WTC11 (cell line): Measurements from ENCODE around the gene MALT1. TPM values are rescaled to one million over a fixed set of nuclear protein-coding genes. Genes with fewer than 3 reads are reported as not detected.
"Not testable (repeated sequence)": the region's sequence is repeated elsewhere in the genome, so short reads cannot be mapped to it uniquely, and the experiment has no call there.

Source experiments
- ATAC-seq: fragments of 200-7000 bp; cut with Tn5 transposase; 2 replicates; pipeline ENCODE4 v1.10.0; 2021; ENCODE audit warnings: mild to moderate bottlenecking, moderate library complexity
- CTCF ChIA-PET: fragments of 300-600 bp; sonication (Branson Sonifier 250); formaldehyde crosslinking; loops from one replicate; lab custom pipeline; 2021; ENCODE audit warnings: antibody characterized with exemption; lab: Charles Lee
- POLR2A ChIA-PET: fragments of 350-600 bp; sonication (Branson Sonifier 250); formaldehyde crosslinking; loops from one replicate; lab custom pipeline; 2021; ENCODE audit warnings: antibody characterized with exemption; lab: Charles Lee
- DNase-seq: peaks from one replicate; pipeline ENCODE4 v3.0.0; 2021; ENCODE audit warnings: low spot score
- H3K27ac Mint-ChIP-seq: 2 replicates; pipeline ENCODE4 v1.8.0; 2021; ENCODE audit warnings: mixed read lengths
- H3K27me3 Mint-ChIP-seq: 2 replicates; pipeline ENCODE4 v1.8.0; 2021; ENCODE audit warnings: low read depth, mild to moderate bottlenecking, moderate library complexity, mixed read lengths
- H3K36me3 Mint-ChIP-seq: 2 replicates; pipeline ENCODE4 v1.8.0; 2021; ENCODE audit warnings: mixed read lengths
- H3K4me1 Mint-ChIP-seq: 2 replicates; pipeline ENCODE4 v1.8.0; 2022; ENCODE audit warnings: mixed read lengths
- H3K4me3 Mint-ChIP-seq: 2 replicates; pipeline ENCODE4 v1.8.0; 2021; ENCODE audit warnings: mild to moderate bottlenecking, moderate library complexity, mixed read lengths
- H3K9me3 Mint-ChIP-seq: 2 replicates; pipeline ENCODE4 v1.8.0; 2021; ENCODE audit warnings: mixed read lengths
- ATF3 ChIP-seq: sonication (generic); formaldehyde crosslinking; conservative IDR thresholded peaks from 2 replicates; pipeline ENCODE4 v1.8.1; 2022; ENCODE audit warnings: mild to moderate bottlenecking, missing genetic modification reagents
- CREB1 ChIP-seq: sonication (generic); formaldehyde crosslinking; IDR thresholded peaks from 2 replicates; pipeline ENCODE4 v1.8.0; 2023; ENCODE audit warnings: mild to moderate bottlenecking, missing genetic modification reagents
- E2F1 ChIP-seq: sonication (generic); formaldehyde crosslinking; IDR thresholded peaks from 2 replicates; pipeline ENCODE4 v1.8.0; 2022; ENCODE audit warnings: mild to moderate bottlenecking, missing genetic modification reagents
- E2F5 ChIP-seq: sonication (generic); formaldehyde crosslinking; IDR thresholded peaks from 2 replicates; pipeline ENCODE4 v1.8.1; 2022; ENCODE audit warnings: mild to moderate bottlenecking, moderate library complexity, missing genetic modification reagents
- ESRRA ChIP-seq: sonication (generic); formaldehyde crosslinking; IDR thresholded peaks from 2 replicates; pipeline ENCODE4 v1.8.1; 2022; ENCODE audit warnings: mild to moderate bottlenecking, missing genetic modification reagents, borderline replicate concordance
- ETV6 ChIP-seq: sonication (generic); formaldehyde crosslinking; IDR thresholded peaks from 2 replicates; pipeline ENCODE4 v1.8.1; 2022; ENCODE audit warnings: mild to moderate bottlenecking, missing genetic modification reagents
- GTF2I ChIP-seq: fragments of 250-450 bp; sonication (Bioruptor Pico); conservative IDR thresholded peaks from 2 replicates; pipeline ENCODE4 v1.4.0; 2021; ENCODE audit warnings: mild to moderate bottlenecking
- IRF2 ChIP-seq: sonication (generic); formaldehyde crosslinking; IDR thresholded peaks from 2 replicates; pipeline ENCODE4 v1.8.0; 2022; ENCODE audit warnings: low read depth, missing genetic modification reagents, borderline replicate concordance
- JUN ChIP-seq: sonication (generic); formaldehyde crosslinking; IDR thresholded peaks from 2 replicates; pipeline ENCODE4 v1.8.0; 2023; ENCODE audit warnings: mild to moderate bottlenecking, missing genetic modification reagents
- MYBL2 ChIP-seq: sonication (generic); formaldehyde crosslinking; IDR thresholded peaks from 2 replicates; pipeline ENCODE4 v1.8.1; 2023; ENCODE audit warnings: mild to moderate bottlenecking, moderate library complexity, missing genetic modification reagents
- NR2C2 ChIP-seq: sonication (generic); formaldehyde crosslinking; IDR thresholded peaks from 2 replicates; pipeline ENCODE4 v1.8.0; 2022; ENCODE audit warnings: mild to moderate bottlenecking, missing genetic modification reagents
- ZBTB21 ChIP-seq: sonication (generic); formaldehyde crosslinking; IDR thresholded peaks from 2 replicates; pipeline ENCODE4 v1.8.1; 2023; ENCODE audit warnings: mild to moderate bottlenecking, missing genetic modification reagents, borderline replicate concordance
- ZNF263 ChIP-seq: sonication (generic); formaldehyde crosslinking; IDR thresholded peaks from 2 replicates; pipeline ENCODE4 v1.8.1; 2022; ENCODE audit warnings: low read depth, mild to moderate bottlenecking, moderate library complexity, missing genetic modification reagents
- ZNF512 ChIP-seq: sonication (generic); formaldehyde crosslinking; IDR thresholded peaks from 2 replicates; pipeline ENCODE4 v1.8.1; 2022; ENCODE audit warnings: missing genetic modification reagents, borderline replicate concordance
- ZNF532 ChIP-seq: fragments of 250-450 bp; sonication (Bioruptor Pico); IDR thresholded peaks from 2 replicates; pipeline ENCODE4 v1.9.0; 2021; ENCODE audit warnings: mild to moderate bottlenecking, borderline replicate concordance
- total RNA-seq: library from RNA; stranded (reverse); gene quantifications from 3 replicates; pipeline ENCODE4 v1.2.3, GENCODE V29; 2021

MALT1 gene
- total RNA-seq, 1 experiment from 2014 or later, result 13.2 TPM

- TF ChIP-seq ETV6 (no peak), ATF3 (CRISPR knock-in tag) (no peak), NR2C2 (CRISPR knock-in tag) (no peak), JUN (CRISPR knock-in tag) (no peak), ZNF263 (CRISPR knock-in tag) (no peak)
Observed at GRCh38 chr18:58646334-58646862, 24.9 kb upstream of the MALT1 start (continued).

GRCh38 chr18:58649966-58650816 lies 21.1 kb upstream of the MALT1 start:
- Mint-ChIP-seq H3K36me3 (peaks cover 11% of the 10 kb centered on the region; the same call in 1 of the 2 replicates), H3K27ac (no peak overlapping the region), H3K9me3 (peaks cover 16% of the 10 kb centered on the region), H3K4me3 (no peak overlapping the region), H3K27me3 (0 out of 2 replicates have a peak, but pooled peaks cover 3% of the 10 kb centered on the region), H3K4me1 (no peaks in the 10 kb centered on the region)
- CTCF ChIA-PET, result no interaction called here
- TF ChIP-seq ETV6 (no peak), ZBTB21 (CRISPR knock-in tag) (no peak), IRF2 (CRISPR knock-in tag) (no peak), E2F5 (CRISPR knock-in tag) (no peak)
- ATAC-seq (no peak), DNase-seq (no peak)
- POLR2A ChIA-PET, result interaction anchor here (0.7 kb wide), 1 partner anchor 10 kb away, joined by 4 read pairs; no protein-coding TSS in a partner anchor

- CTCF ChIA-PET, DNase-seq, H3K4me1 Mint-ChIP-seq, POLR2A ChIA-PET, H3K27me3 Mint-ChIP-seq, ATAC-seq, H3K4me3 Mint-ChIP-seq, H3K27ac Mint-ChIP-seq: not testable (repeated sequence)
- peaks cover 16% of the 10 kb centered on the region for H3K9me3 Mint-ChIP-seq
- H3K36me3 Mint-ChIP-seq, result peaks cover 11% of the 10 kb centered on the region; the same call in 1 of the 2 replicates
Observed at GRCh38 chr18:58650830-58651229, 20.4 kb upstream of the MALT1 start.

GRCh38 chr18:58653144-58653722 lies 18.0 kb upstream of the MALT1 start:
- H3K27ac Mint-ChIP-seq, CTCF ChIA-PET, ATAC-seq, POLR2A ChIA-PET, DNase-seq, H3K4me3 Mint-ChIP-seq, H3K9me3 Mint-ChIP-seq, H3K36me3 Mint-ChIP-seq, H3K27me3 Mint-ChIP-seq, H3K4me1 Mint-ChIP-seq: not testable (repeated sequence)

- POLR2A ChIA-PET, result no interaction called here
- CTCF ChIA-PET, result no interaction called here
- TF ChIP-seq ZNF532 (no peak), E2F1 (CRISPR knock-in tag) (no peak), GTF2I (no peak), MYBL2 (CRISPR knock-in tag) (no peak), ZNF512 (CRISPR knock-in tag) (no peak), ESRRA (no peak), CREB1 (CRISPR knock-in tag) (no peak)
Observed at GRCh38 chr18:58653814-58654509, 17.3 kb upstream of the MALT1 start.

More at GRCh38 chr18:58653814-58654509, 17.3 kb upstream of the MALT1 start:
- Mint-ChIP-seq H3K4me1 (no peaks in the 10 kb centered on the region), H3K9me3 (0 out of 2 replicates have a peak, but pooled peaks cover 4% of the 10 kb centered on the region), H3K4me3 (no peak overlapping the region), H3K36me3 (no peaks in the 10 kb centered on the region), H3K27ac (no peak overlapping the region), H3K27me3 (no peaks in the 10 kb centered on the region)
- DNase-seq, result no peak
- ATAC-seq, result no peak
